Breast epithelium (tissue), 3 donors: ENCODE results near the gene IGSF22.

Experiments
- POLR2A ChIP-seq: fragments of 450-650 bp; IDR thresholded peaks from one replicate; pipeline ENCODE4 v1.6.1; 2016; ENCODE audit warnings: antibody characterized with exemption, mild to moderate bottlenecking, moderate library complexity
- POLR2AphosphoS5 ChIP-seq, 3 donors: sonication (generic); formaldehyde crosslinking; IDR thresholded peaks; one replicate each; pipeline ENCODE4 v1.6.1; 2017; ENCODE audit warnings: antibody characterized with exemption in 3 of 3
- TF ChIP-seq, protein P1 (sequence below), 3 donors: fragments of 450-650 bp; IDR thresholded peaks; one replicate each; pipeline ENCODE4 v1.5.1; 2016 to 2017; ENCODE audit warnings: antibody characterized with exemption in 3 of 3, mild to moderate bottlenecking in 3 of 3, moderate library complexity in 3 of 3

DNA sequence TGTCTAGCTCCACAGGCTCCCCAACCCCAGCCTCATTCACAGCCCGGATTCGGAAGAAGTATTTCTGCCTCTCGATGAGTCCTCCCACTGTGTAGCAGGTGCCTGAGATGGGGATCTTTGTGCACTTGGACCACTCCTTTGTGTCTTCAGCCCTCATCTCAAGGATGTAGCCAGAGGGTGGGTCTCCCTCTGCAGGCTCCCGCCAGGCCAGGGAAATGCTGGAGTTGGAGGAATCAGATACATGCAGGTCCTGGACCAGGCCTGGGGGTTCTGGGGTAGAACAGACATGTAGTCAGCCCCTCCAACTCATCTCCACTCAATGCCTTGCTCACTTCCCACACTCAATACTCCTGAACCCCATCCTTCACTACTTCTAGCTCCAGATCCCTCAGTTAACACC lies 16.6 kb downstream of the IGSF22 start:
- no peak for TF ChIP-seq POLR2A
- TF ChIP-seq, protein P1, sequence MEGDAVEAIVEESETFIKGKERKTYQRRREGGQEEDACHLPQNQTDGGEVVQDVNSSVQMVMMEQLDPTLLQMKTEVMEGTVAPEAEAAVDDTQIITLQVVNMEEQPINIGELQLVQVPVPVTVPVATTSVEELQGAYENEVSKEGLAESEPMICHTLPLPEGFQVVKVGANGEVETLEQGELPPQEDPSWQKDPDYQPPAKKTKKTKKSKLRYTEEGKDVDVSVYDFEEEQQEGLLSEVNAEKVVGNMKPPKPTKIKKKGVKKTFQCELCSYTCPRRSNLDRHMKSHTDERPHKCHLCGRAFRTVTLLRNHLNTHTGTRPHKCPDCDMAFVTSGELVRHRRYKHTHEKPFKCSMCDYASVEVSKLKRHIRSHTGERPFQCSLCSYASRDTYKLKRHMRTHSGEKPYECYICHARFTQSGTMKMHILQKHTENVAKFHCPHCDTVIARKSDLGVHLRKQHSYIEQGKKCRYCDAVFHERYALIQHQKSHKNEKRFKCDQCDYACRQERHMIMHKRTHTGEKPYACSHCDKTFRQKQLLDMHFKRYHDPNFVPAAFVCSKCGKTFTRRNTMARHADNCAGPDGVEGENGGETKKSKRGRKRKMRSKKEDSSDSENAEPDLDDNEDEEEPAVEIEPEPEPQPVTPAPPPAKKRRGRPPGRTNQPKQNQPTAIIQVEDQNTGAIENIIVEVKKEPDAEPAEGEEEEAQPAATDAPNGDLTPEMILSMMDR (IDR thresholded peaks at IDR 0.05), result no peak
- TF ChIP-seq POLR2AphosphoS5 (IDR thresholded peaks at IDR 0.05), result no peak
